NCI-H1417 (cell line): Measurements from ENCODE around the gene MICAL3.

Experiments used
- DNase-seq, 3 experiments: peaks; one replicate each; lab custom pipeline; 2025; lab: John Stamatoyannopoulos, UW

The MICAL3 gene

DNA sequence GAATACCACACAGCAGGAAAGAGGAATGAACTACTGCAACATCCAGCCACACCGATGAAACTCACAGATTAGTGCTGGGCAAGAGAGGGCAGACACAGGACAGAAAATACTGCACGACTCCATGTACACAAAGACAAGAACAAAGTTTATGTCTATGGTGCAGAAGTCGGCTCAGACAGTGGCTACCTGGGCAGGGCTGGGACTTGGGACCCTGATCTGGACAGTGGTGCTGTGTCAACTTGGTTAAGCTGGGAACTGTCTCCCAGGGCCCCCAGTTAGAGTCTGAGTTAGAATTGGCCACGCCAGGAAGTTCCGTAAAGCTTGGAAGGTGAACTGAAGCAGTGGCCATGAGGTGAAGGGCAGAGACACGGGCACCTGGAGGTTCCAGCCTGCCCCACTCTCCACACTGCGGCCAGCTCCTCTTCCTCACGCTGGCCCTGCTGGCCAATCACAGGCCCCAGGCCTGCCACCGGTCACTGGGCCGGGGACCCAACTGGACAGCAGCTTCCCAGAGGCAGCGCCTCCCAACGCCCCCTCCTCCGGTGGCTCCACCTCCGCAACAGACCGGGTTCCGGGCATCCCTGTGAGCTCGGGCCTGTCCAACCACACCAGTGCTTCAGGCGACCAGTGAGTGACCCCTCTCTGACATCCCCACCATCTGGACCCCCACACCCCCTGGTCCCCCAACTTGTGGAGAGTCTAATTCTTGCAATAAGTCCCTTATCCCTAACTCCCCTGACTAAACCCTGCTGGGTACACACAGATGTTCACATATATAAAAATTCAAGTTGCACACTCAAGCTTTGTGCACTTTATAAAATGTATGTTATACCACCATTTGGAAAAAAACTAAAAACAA, 93.7 kb downstream of the MICAL3 start:
- no peak for DNase-seq

GRCh38 chr22:17929909-17930308, 94.5 kb downstream of the MICAL3 start:
- no peak for DNase-seq

- DNase-seq: no peak
These were observed 96.0 kb downstream of the MICAL3 start for GRCh38 chr22:17928391-17928790.

- DNase-seq: no peak
These were observed 97.3 kb downstream of the MICAL3 start for GRCh38 chr22:17927062-17927461.

DNA sequence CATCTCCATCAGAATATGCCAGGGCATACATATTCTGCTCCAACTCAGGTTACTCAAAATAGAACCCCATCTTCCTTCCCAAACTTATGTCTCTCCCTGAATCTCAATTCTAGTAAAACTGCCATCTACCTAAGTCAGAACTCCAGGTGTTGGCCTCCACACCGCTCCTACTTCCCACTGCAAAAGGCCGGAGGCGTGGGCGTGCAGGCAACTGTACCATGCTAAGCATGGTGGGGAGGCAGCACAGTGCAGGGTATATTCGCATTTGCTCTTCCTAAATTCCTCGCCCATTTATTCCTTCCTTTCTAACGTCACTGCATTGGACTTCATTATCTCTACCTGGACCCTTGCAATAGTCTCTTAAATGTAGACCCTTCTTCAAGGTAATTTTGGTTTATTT, 97.8 kb downstream of the MICAL3 start:
- no peak for DNase-seq

DNA sequence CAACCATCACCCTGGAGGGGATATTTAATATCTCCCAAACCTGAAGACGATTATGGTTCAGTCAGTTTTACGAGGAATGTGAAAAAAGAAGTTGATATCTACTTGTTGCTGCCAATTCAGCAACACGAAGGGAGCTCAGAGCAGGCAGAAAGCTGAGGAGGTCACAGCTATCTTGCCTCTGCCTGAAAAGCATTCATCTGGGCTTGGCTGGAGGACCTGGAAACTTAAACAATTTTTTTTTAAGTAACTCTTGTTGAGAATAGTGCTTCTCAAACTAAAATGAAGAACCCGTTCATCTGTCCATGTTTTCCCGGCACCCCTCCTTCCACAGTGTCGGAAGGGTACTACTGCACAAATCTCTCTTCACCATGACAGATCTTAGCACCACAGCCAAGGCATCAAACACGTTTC, 98.9 kb downstream of the MICAL3 start:
- DNase-seq: no peak

GRCh38 chr22:17924735-17925364, 99.5 kb downstream of the MICAL3 start:
- DNase-seq: no peak

DNA sequence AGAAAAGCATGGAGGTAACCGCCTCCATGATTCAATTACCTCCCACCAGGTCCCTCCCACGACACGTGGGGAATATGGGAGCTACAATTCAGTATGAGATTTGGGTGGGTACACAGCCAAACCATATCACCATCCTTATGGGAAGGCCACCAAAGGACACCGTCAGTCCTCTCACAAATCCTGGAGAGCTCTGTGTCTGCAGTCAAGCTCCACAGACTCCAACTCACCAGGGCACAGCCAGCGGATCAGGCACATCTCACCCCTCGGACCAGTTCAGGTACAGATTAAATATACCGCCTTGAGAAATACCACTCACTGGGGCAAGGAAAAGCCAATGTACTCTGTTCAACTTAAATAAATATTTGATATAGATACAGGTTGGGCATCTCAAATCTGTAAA, 100.3 kb downstream of the MICAL3 start:
- no peak for DNase-seq

GRCh38 chr22:17922925-17923903, 101.1 kb downstream of the MICAL3 start:
- DNase-seq: no peak

- DNase-seq: peak in 1 of 3 experiments; percentile 5
These were observed 102.2 kb downstream of the MICAL3 start for GRCh38 chr22:17921871-17922821.

DNA sequence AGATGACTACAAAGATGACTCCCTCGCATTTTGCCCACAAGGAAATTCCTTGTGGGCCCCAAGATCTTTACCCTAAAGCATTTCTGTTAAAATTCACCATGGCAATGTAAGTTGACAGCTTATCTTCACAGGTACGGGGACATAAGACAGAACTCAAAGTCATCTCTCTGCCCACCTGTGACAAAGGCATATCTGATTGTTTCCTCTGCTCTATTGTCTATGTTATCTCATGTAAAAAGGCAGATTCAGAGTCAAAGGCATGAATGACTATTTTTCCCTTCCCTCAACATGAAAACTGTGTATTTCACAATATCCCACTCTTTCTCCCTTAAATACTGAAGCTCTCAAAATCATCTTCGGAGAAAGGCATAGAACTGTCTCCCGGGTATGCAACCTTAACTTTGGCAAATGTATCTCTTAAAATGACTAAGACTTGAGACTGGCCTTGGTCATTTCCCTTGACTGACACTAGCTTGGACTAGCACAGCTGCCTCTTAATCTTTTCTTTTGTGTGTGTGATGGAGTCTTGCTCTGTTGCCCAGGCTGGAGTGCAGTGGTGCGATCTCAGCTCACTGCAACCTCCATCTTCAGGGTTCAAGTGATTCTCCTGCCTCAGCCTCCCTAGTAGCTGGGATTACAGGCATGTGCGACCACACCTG, 103.2 kb downstream of the MICAL3 start:
- no peak for DNase-seq

DNA sequence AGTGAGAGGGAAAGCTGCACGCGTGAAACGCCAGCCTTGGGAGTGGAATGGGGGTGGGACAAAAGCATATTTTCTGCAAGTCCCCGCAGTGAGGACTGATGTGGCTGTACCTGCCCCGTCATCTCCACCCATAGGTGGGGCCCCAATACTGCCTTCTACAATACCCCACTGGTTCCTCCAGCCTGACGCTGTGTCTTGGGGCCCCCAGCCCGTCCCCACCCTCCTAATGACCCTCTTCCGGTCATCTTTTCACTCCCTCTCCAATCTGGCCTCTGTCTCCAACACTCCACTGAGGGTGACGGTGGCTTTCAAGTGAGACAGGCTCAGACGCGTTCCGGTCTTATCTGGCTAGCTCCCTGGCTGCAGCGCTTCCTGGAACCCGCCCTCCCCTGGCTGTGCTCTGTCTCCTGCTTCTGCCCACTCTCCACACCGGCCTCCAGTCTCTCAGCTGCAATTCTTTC, 104.2 kb downstream of the MICAL3 start:
- DNase-seq: peak; percentile 17 to 60 (median 26)

GRCh38 chr22:17919276-17920144, 104.9 kb downstream of the MICAL3 start:
- peak; percentile 16 to 57 (median 42) for DNase-seq

GRCh38 chr22:17918840-17919239, 105.5 kb downstream of the MICAL3 start:
- peak in 1 of 3 experiments; percentile 42 for DNase-seq

DNA sequence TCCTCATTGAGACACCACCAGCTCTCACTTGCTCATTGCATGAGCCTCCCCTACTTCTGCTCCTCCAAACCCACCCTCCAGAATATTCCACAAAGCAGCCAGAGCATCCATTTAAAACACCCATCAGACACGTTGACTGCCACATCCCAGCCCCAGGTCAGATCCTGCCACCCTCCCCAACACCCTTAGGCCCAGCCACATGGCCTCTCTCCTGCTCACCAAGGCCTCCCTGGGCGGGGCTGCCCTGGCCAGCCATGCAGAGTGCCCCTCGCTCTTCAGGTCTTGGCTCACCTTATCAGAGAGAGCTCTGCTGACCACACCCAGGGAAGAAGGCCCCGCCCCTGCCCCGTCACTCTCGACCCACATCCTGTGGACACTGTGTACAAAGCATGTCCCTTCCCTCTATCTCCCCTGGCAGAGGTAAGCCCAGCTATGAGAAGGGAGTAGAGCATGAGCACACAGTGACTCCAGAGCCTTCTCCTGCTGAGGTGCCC, 106.8 kb downstream of the MICAL3 start:
- no peak for DNase-seq

- no peak for DNase-seq
These were observed 108.0 kb downstream of the MICAL3 start for GRCh38 chr22:17916226-17916889.

- no peak for DNase-seq
These were observed 108.7 kb downstream of the MICAL3 start for GRCh38 chr22:17915676-17916075.

- DNase-seq: no peak
These were observed 109.2 kb downstream of the MICAL3 start for GRCh38 chr22:17915188-17915587.

DNA sequence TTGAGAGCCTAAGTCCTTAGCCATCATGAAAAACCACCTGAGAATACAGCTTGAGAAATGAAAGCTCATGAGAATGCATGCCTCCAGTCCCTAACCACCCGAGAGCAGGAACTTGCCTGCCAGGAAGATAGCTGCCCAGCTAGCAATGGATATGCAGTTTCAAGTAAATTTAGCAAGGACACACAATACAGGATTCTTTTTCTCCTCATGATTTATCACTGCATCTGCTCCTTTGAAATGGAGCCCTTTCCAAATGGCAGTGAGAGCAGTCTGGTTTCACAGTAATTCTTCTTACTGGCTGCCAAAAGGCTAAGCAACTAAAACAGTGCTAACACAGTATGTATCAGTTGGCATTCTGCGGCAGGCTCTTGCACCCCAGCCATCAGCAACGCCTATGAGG, 109.9 kb downstream of the MICAL3 start:
- no peak for DNase-seq
